ENCODE results near the gene SPTLC2. TPM values are rescaled to one million over a fixed set of nuclear protein-coding genes. Genes with fewer than 3 reads are reported as not detected.

The SPTLC2 gene
- total RNA-seq, 1 experiment from 2014 or later: 32.6 TPM

DNA sequence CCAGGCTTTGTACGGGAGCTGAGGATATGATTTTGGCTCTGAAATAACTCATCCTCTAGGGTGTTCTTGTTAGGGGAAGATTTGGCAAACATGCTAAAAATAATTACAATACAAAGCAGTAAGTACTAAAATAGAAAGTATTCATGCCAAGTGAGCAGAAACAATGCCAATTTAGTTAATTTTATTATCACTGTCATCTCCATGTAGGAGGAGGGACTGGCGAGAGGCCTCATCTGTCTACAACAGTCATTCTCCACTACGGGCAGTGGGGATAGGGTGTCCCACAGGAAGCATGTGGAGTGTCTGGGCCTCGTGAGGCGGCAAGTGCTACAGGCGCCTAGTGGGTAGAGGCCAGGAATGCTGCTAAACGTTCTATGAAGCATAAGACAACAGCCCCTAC, 121.1 kb downstream of the SPTLC2 start:
- Histone ChIP-seq H3K56ac (ENCODE audit: insufficient read length, low read depth, low read length) (no peak overlapping the region), H3K27ac (ENCODE audit: insufficient read length, low read depth, low read length) (no peak overlapping the region), H3K4me1 (ENCODE audit: insufficient read depth, low read length) (no peaks in the 10 kb centered on the region), H3K27me3 (ENCODE audit: insufficient read depth, low read length) (peaks cover 21% of the 10 kb centered on the region), H2AFZ (ENCODE audit: low read length) (no peak overlapping the region), H3K4ac (ENCODE audit: low read depth, low read length) (no peak overlapping the region), H3T11ph (ENCODE audit: low read length) (no peak overlapping the region), H2BK5ac (ENCODE audit: insufficient read length, low read length) (no peak overlapping the region), H3K79me1 (ENCODE audit: insufficient read depth, low read depth, low read length, poor library complexity, severe bottlenecking) (no peaks in the 10 kb centered on the region), H3K9me3 (ENCODE audit: control insufficient read depth, low read depth, low read length) (no peaks in the 10 kb centered on the region), H4K20me1 (ENCODE audit: control insufficient read depth, insufficient read depth, insufficient read length) (no peaks in the 10 kb centered on the region), H3K79me2 (ENCODE audit: insufficient read depth, low read length) (no peaks in the 10 kb centered on the region), H3K4me2 (ENCODE audit: insufficient read depth, insufficient read length, low read length) (no peak overlapping the region), H2AK5ac (ENCODE audit: insufficient read length, low read length) (no peak overlapping the region), H3K23me2 (ENCODE audit: insufficient read length, low read depth, low read length, poor library complexity, severe bottlenecking) (peaks cover 6% of the 10 kb centered on the region), H3K23ac (ENCODE audit: insufficient read length, low read depth, low read length) (no peak overlapping the region), H4K91ac (ENCODE audit: insufficient read length, low read depth, low read length) (no peak overlapping the region), H2BK120ac (ENCODE audit: low read depth, low read length, poor library complexity, severe bottlenecking) (no peak overlapping the region), H3K18ac (ENCODE audit: insufficient read length, low read depth, low read length) (no peak overlapping the region), H3K14ac (ENCODE audit: insufficient read depth, low read length) (no peak overlapping the region), H2BK12ac (ENCODE audit: insufficient read length, low read depth, low read length) (no peak overlapping the region), H4K5ac (ENCODE audit: insufficient read length, low read depth, low read length) (no peak overlapping the region), H2BK15ac (ENCODE audit: low read depth, low read length) (no peak overlapping the region), H3K9ac (ENCODE audit: extremely low read depth, insufficient read length, low read length) (no peak overlapping the region), H4K8ac (replicated peaks; ENCODE audit: insufficient read length, low read depth, low read length) (no peak overlapping the region), H2BK20ac (ENCODE audit: low read depth, low read length, poor library complexity, severe bottlenecking) (no peak overlapping the region)
- H3K36me3 Mint-ChIP-seq (ENCODE audit: insufficient read depth in 1 of 3, low read depth in 3 of 3): no peaks in the 10 kb centered on the region
- no peak overlapping the region for H3K27ac Mint-ChIP-seq
- H3K4me1 Mint-ChIP-seq: peaks cover 3 to 7% of the 10 kb centered on the region in 2 experiments
- peaks cover 46% of the 10 kb centered on the region for H3K27me3 Mint-ChIP-seq (ENCODE audit: low read depth)
- no peak for DNase-seq
- H3K4me3 Mint-ChIP-seq: no peak overlapping the region
- TF ChIP-seq, protein P1, sequence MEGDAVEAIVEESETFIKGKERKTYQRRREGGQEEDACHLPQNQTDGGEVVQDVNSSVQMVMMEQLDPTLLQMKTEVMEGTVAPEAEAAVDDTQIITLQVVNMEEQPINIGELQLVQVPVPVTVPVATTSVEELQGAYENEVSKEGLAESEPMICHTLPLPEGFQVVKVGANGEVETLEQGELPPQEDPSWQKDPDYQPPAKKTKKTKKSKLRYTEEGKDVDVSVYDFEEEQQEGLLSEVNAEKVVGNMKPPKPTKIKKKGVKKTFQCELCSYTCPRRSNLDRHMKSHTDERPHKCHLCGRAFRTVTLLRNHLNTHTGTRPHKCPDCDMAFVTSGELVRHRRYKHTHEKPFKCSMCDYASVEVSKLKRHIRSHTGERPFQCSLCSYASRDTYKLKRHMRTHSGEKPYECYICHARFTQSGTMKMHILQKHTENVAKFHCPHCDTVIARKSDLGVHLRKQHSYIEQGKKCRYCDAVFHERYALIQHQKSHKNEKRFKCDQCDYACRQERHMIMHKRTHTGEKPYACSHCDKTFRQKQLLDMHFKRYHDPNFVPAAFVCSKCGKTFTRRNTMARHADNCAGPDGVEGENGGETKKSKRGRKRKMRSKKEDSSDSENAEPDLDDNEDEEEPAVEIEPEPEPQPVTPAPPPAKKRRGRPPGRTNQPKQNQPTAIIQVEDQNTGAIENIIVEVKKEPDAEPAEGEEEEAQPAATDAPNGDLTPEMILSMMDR (conservative IDR thresholded peaks at IDR 0.05): no peak
- no CpG with 5 or more reads among the region's 7 CpGs for WGBS (ENCODE audit: extremely low coverage, insufficient read length, low lambda C conversion rate)
- H3K9me3 Mint-ChIP-seq: no peaks in the 10 kb centered on the region
